Ovary (tissue), 3 donors: Measurements from ENCODE around the gene SOCS7.

Source experiments
- POLR2A ChIP-seq: fragments of 450-650 bp; IDR thresholded peaks from one replicate; pipeline ENCODE4 v1.6.1; 2017; ENCODE audit warnings: antibody characterized with exemption, mild to moderate bottlenecking, moderate library complexity
- TF ChIP-seq, protein P1 (sequence below), 3 donors: fragments of 450-650 bp in 2 of 3; fragments of 200-600 bp in 1 of 3; IDR thresholded peaks; one replicate each; pipeline versions ENCODE4 v1.5.1 to v1.8.0; 2016 to 2022; ENCODE audit warnings: antibody characterized with exemption in 3 of 3, mild to moderate bottlenecking in 1 of 3
- donor health status: DM: no; HTN: no; CAD: no.

DNA sequence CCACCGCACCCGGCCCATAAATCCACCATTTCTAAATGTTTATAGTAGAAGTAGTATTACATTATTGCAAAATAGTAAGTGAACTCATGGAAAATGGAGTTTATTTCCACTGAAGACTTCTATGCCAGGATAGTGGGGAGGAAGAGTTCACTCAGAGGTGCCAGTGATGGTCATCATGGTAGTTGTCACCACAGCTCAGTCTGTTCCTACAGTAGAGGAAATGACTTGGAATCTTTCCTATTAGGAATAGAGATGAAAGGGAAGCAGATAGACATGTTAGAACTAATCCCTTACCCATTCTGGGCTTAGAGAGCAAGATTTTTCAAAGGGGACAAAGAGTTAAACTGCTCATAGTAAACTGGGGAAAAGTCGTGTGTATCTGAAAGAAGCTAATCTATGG is 34.6 kb upstream of the SOCS7 start:
- TF ChIP-seq POLR2A: no peak
- TF ChIP-seq, protein P1, sequence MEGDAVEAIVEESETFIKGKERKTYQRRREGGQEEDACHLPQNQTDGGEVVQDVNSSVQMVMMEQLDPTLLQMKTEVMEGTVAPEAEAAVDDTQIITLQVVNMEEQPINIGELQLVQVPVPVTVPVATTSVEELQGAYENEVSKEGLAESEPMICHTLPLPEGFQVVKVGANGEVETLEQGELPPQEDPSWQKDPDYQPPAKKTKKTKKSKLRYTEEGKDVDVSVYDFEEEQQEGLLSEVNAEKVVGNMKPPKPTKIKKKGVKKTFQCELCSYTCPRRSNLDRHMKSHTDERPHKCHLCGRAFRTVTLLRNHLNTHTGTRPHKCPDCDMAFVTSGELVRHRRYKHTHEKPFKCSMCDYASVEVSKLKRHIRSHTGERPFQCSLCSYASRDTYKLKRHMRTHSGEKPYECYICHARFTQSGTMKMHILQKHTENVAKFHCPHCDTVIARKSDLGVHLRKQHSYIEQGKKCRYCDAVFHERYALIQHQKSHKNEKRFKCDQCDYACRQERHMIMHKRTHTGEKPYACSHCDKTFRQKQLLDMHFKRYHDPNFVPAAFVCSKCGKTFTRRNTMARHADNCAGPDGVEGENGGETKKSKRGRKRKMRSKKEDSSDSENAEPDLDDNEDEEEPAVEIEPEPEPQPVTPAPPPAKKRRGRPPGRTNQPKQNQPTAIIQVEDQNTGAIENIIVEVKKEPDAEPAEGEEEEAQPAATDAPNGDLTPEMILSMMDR (IDR thresholded peaks at IDR 0.05): no peak
